ENCODE data around the gene TBC1D2B.

GRCh38 chr15:78007211-78007931 lies 70.1 kb downstream of the TBC1D2B start:
- TF ChIP-seq CTCF (conservative IDR thresholded peaks at IDR 0.05): no peak
- TF ChIP-seq ZFX (IDR thresholded peaks at IDR 0.05): 0 out of 2 replicates have a peak, but pooled peaks have one; percentile 8
